HL-60 (cell line): ENCODE results near the gene FASTKD3.

Experiments
- CTCF ChIP-seq: IDR thresholded peaks from one replicate; pipeline ENCODE4 v1.5.1; 2011; ENCODE audit warnings: low read length, control low read depth, inconsistent platforms; ENCODE audit not compliant: insufficient read depth
- GABPA ChIP-seq: IDR thresholded peaks from 2 replicates; pipeline ENCODE4 v1.6.1; 2012; ENCODE audit warnings: low read depth
- POLR2AphosphoS5 ChIP-seq: IDR thresholded peaks from 2 replicates; pipeline ENCODE4 v1.6.1; 2012; ENCODE audit warnings: low read depth
- SPI1 ChIP-seq: IDR thresholded peaks from 2 replicates; pipeline ENCODE4 v1.6.1; 2012; ENCODE audit warnings: low read depth, mild to moderate bottlenecking, borderline replicate concordance
- TF ChIP-seq, protein P1 (sequence below): IDR thresholded peaks from 2 replicates; pipeline ENCODE4 v1.6.1; 2012; ENCODE audit warnings: low read depth; ENCODE audit not compliant: insufficient replicate concordance

- TF ChIP-seq GABPA (no peak), POLR2AphosphoS5 (no peak), CTCF (no peak), SPI1 (no peak)
- TF ChIP-seq, protein P1, sequence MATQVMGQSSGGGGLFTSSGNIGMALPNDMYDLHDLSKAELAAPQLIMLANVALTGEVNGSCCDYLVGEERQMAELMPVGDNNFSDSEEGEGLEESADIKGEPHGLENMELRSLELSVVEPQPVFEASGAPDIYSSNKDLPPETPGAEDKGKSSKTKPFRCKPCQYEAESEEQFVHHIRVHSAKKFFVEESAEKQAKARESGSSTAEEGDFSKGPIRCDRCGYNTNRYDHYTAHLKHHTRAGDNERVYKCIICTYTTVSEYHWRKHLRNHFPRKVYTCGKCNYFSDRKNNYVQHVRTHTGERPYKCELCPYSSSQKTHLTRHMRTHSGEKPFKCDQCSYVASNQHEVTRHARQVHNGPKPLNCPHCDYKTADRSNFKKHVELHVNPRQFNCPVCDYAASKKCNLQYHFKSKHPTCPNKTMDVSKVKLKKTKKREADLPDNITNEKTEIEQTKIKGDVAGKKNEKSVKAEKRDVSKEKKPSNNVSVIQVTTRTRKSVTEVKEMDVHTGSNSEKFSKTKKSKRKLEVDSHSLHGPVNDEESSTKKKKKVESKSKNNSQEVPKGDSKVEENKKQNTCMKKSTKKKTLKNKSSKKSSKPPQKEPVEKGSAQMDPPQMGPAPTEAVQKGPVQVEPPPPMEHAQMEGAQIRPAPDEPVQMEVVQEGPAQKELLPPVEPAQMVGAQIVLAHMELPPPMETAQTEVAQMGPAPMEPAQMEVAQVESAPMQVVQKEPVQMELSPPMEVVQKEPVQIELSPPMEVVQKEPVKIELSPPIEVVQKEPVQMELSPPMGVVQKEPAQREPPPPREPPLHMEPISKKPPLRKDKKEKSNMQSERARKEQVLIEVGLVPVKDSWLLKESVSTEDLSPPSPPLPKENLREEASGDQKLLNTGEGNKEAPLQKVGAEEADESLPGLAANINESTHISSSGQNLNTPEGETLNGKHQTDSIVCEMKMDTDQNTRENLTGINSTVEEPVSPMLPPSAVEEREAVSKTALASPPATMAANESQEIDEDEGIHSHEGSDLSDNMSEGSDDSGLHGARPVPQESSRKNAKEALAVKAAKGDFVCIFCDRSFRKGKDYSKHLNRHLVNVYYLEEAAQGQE: no peak
Observed at GRCh38 chr5:7825630-7826029, 43.2 kb downstream of the FASTKD3 start.
